ENCODE results near the gene LONRF2. TPM values are rescaled to one million over a fixed set of nuclear protein-coding genes. Genes with fewer than 3 reads are reported as not detected.

Gene LONRF2
- total RNA-seq, 1 experiment from 2014 or later, result 3.5 TPM

GRCh38 chr2:100265226-100265625 is 57.1 kb downstream of the LONRF2 start:
- Histone ChIP-seq H3K27me3 (replicated peaks; ENCODE audit: insufficient read depth, low read depth, low read length, poor library complexity) (no peaks in the 10 kb centered on the region), H3K4me1 (ENCODE audit: insufficient read depth, low read length, poor library complexity, severe bottlenecking) (no peaks in the 10 kb centered on the region), H3K4me3 (ENCODE audit: low read depth, low read length, poor library complexity, severe bottlenecking) (no peak overlapping the region), H3K36me3 (ENCODE audit: insufficient read depth, low read length, poor library complexity, severe bottlenecking) (no peaks in the 10 kb centered on the region), H3K27ac (ENCODE audit: low read depth, low read length, poor library complexity, severe bottlenecking) (no peak overlapping the region), H3K9me3 (ENCODE audit: low read depth, low read length, poor library complexity, severe bottlenecking) (no peaks in the 10 kb centered on the region)
- no peak for TF ChIP-seq EZH2 (IDR thresholded peaks at IDR 0.05; ENCODE audit: borderline replicate concordance, low read depth, low read length, poor library complexity, severe bottlenecking)
- TF ChIP-seq CTCF (conservative IDR thresholded peaks at IDR 0.05; ENCODE audit: low read depth, low read length), result no peak
- CTCF ChIA-PET, result interaction anchor here (4.9 kb wide), 1 partner anchor 116 kb away, joined by 76 read pairs; no protein-coding TSS in a partner anchor
- intact Hi-C loops (cut with micrococcal nuclease; ENCODE audit: unreplicated experiment), result loop anchor here (10.0 kb wide), 1 partner anchor 60 kb away; the partner anchor contains the start of gene LONRF2
- POLR2A ChIA-PET (ENCODE audit: low non-redundant PET), result no interaction called here
- no peak for DNase-seq (ENCODE audit: low spot score)
- BruUV-seq (replicated peaks), result no TSS peak

- H3K27me3 ChIP-seq (replicated peaks; ENCODE audit: insufficient read depth, low read depth, low read length, poor library complexity), result no peaks in the 10 kb centered on the region
- no peaks in the 10 kb centered on the region for H3K9me3 ChIP-seq (ENCODE audit: low read depth, low read length, poor library complexity, severe bottlenecking)
- H3K27ac ChIP-seq (ENCODE audit: low read depth, low read length, poor library complexity, severe bottlenecking), result no peak overlapping the region
- no peaks in the 10 kb centered on the region for H3K36me3 ChIP-seq (ENCODE audit: insufficient read depth, low read length, poor library complexity, severe bottlenecking)
- intact Hi-C loops (cut with micrococcal nuclease; ENCODE audit: unreplicated experiment), result loop anchor here (5.0 to 10.0 kb wide), 3 partner anchors 60 to 718 kb away; partner anchors contain the start of gene LONRF2
- no peak overlapping the region for H3K4me3 ChIP-seq (ENCODE audit: low read depth, low read length, poor library complexity, severe bottlenecking)
- BruUV-seq (replicated peaks), result no TSS peak
- ChIA-PET CTCF (interaction anchor here (4.9 kb wide), 1 partner anchor 116 kb away, joined by 76 read pairs; no protein-coding TSS in a partner anchor), POLR2A (ENCODE audit: low non-redundant PET) (no interaction called here)
- H3K4me1 ChIP-seq (ENCODE audit: insufficient read depth, low read length, poor library complexity, severe bottlenecking), result no peaks in the 10 kb centered on the region
- TF ChIP-seq EZH2 (IDR thresholded peaks at IDR 0.05; ENCODE audit: borderline replicate concordance, low read depth, low read length, poor library complexity, severe bottlenecking), result no peak
- no peak for TF ChIP-seq CTCF (conservative IDR thresholded peaks at IDR 0.05; ENCODE audit: low read depth, low read length)
- DNase-seq (ENCODE audit: low spot score), result no peak
Measured at GRCh38 chr2:100264651-100265050, 57.6 kb downstream of the LONRF2 start.

- POLR2A ChIA-PET (ENCODE audit: low non-redundant PET), result no interaction called here
- no TSS peak for BruUV-seq (replicated peaks)
Measured at GRCh38 chr2:100264121-100264520, 58.2 kb downstream of the LONRF2 start.

More at GRCh38 chr2:100264121-100264520, 58.2 kb downstream of the LONRF2 start:
- H3K4me1 ChIP-seq (ENCODE audit: insufficient read depth, low read length, poor library complexity, severe bottlenecking), result no peaks in the 10 kb centered on the region
- intact Hi-C loops (cut with micrococcal nuclease; ENCODE audit: unreplicated experiment), result loop anchor here (5.0 to 10.0 kb wide), 3 partner anchors 61 to 718 kb away; partner anchors contain the start of gene LONRF2
- no peak overlapping the region for H3K27ac ChIP-seq (ENCODE audit: low read depth, low read length, poor library complexity, severe bottlenecking)
- H3K4me3 ChIP-seq (ENCODE audit: low read depth, low read length, poor library complexity, severe bottlenecking), result no peak overlapping the region
- CTCF ChIA-PET, result interaction anchor here (4.9 kb wide), 1 partner anchor 117 kb away, joined by 76 read pairs; no protein-coding TSS in a partner anchor
- TF ChIP-seq EZH2 (IDR thresholded peaks at IDR 0.05; ENCODE audit: borderline replicate concordance, low read depth, low read length, poor library complexity, severe bottlenecking), result no peak
- TF ChIP-seq CTCF (conservative IDR thresholded peaks at IDR 0.05; ENCODE audit: low read depth, low read length), result no peak
- DNase-seq (ENCODE audit: low spot score), result no peak
- no peaks in the 10 kb centered on the region for H3K27me3 ChIP-seq (replicated peaks; ENCODE audit: insufficient read depth, low read depth, low read length, poor library complexity)
- no peaks in the 10 kb centered on the region for H3K9me3 ChIP-seq (ENCODE audit: low read depth, low read length, poor library complexity, severe bottlenecking)
- no peaks in the 10 kb centered on the region for H3K36me3 ChIP-seq (ENCODE audit: insufficient read depth, low read length, poor library complexity, severe bottlenecking)
